ENCODE measurements around the gene TNFRSF13B.
"Not testable (repeated sequence)": the region's sequence is repeated elsewhere in the genome, so short reads cannot be mapped to it uniquely, and the experiment has no call there.

TNFRSF13B gene

GRCh38 chr17:16986391-16986790 is 14.5 kb upstream of the TNFRSF13B start:
- no peak for DNase-seq

GRCh38 chr17:16981928-16982327 is 10.0 kb upstream of the TNFRSF13B start:
- DNase-seq, result no peak

- peak; percentile 33 for DNase-seq
These were observed 9.2 kb upstream of the TNFRSF13B start for GRCh38 chr17:16980813-16981731.

- DNase-seq, result no peak
These were observed 8.1 kb upstream of the TNFRSF13B start for GRCh38 chr17:16980061-16980460.

GRCh38 chr17:16979237-16979823 is 7.4 kb upstream of the TNFRSF13B start:
- DNase-seq, result peak; percentile 73

GRCh38 chr17:16977932-16978331 is 6.0 kb upstream of the TNFRSF13B start:
- no peak for DNase-seq

- no peak for DNase-seq
These were observed 5.0 kb upstream of the TNFRSF13B start for GRCh38 chr17:16976725-16977550.

GRCh38 chr17:16975744-16976625 is 4.1 kb upstream of the TNFRSF13B start:
- DNase-seq, result no peak

GRCh38 chr17:16975277-16975651 is 3.3 kb upstream of the TNFRSF13B start:
- no peak for DNase-seq

- DNase-seq, result no peak
These were observed 2.8 kb upstream of the TNFRSF13B start for GRCh38 chr17:16974569-16975276.

GRCh38 chr17:16973760-16974540 is 2.0 kb upstream of the TNFRSF13B start:
- no peak for DNase-seq

- not testable (repeated sequence) for DNase-seq
These were observed 1.1 kb upstream of the TNFRSF13B start for GRCh38 chr17:16973043-16973442.

- DNase-seq, result no peak
These were observed 428 bp upstream of the TNFRSF13B start for GRCh38 chr17:16972346-16972745.

GRCh38 chr17:16969931-16970906 is 1.7 kb downstream of the TNFRSF13B start:
- DNase-seq, result no peak

GRCh38 chr17:16968786-16969185 is 3.1 kb downstream of the TNFRSF13B start:
- no peak for DNase-seq

GRCh38 chr17:16962804-16963203 is 9.1 kb downstream of the TNFRSF13B start:
- DNase-seq, result peak; percentile 22

GRCh38 chr17:16961792-16962191 is 10.1 kb downstream of the TNFRSF13B start:
- no peak for DNase-seq

- not testable (repeated sequence) for DNase-seq
These were observed 10.9 kb downstream of the TNFRSF13B start for GRCh38 chr17:16961022-16961421.

GRCh38 chr17:16955011-16955410 is 16.9 kb downstream of the TNFRSF13B start:
- not testable (repeated sequence) for DNase-seq

- DNase-seq, result no peak
These were observed 17.4 kb downstream of the TNFRSF13B start for GRCh38 chr17:16954521-16954920.

All from MV-4-11 (cell line).